ENCODE results near the gene IFRD1.

- no peak for TF ChIP-seq CTCF (IDR thresholded peaks at IDR 0.05)
- TF ChIP-seq POLR2A (IDR thresholded peaks at IDR 0.05), result no peak
Observed at GRCh38 chr7:112497481-112497880, 47.2 kb downstream of the IFRD1 start.

All from right lobe of liver (tissue), 4 donors.